H1 (cell line): ENCODE data around the gene ATP8B3. TPM values are rescaled to one million over a fixed set of nuclear protein-coding genes. Genes with fewer than 3 reads are reported as not detected.

Experiments
- BCL11A ChIP-seq, 2 experiments: IDR thresholded peaks; one replicate each; pipeline ENCODE4 v1.6.1; 2011; ENCODE audit warnings: low read depth in 2 of 2, low read length in 2 of 2, mild to moderate bottlenecking in 2 of 2
- BRCA1 ChIP-seq: IDR thresholded peaks from 2 replicates; pipeline ENCODE4 v1.6.1; 2012; ENCODE audit warnings: low read depth, low read length, improper control_type of control experiment
- CEBPB ChIP-seq: IDR thresholded peaks from 2 replicates; pipeline ENCODE4 v1.6.1; 2012; ENCODE audit warnings: low read depth, low read length
- CHD7 ChIP-seq: fragments of 300-600 bp; sonication (generic); IDR thresholded peaks from 2 replicates; pipeline ENCODE4 v1.7.1; 2012; ENCODE audit warnings: low read length, moderate library complexity, mild to moderate bottlenecking, inconsistent platforms; ENCODE audit not compliant: insufficient replicate concordance
- E2F6 ChIP-seq: IDR thresholded peaks from 2 replicates; pipeline ENCODE4 v1.6.1; 2012; ENCODE audit warnings: inconsistent platforms
- EGR1 ChIP-seq: IDR thresholded peaks from 2 replicates; pipeline ENCODE4 v1.6.1; 2011; ENCODE audit warnings: low read depth, low read length, borderline replicate concordance
- GTF2F1 ChIP-seq: IDR thresholded peaks from 2 replicates; pipeline ENCODE4 v1.6.1; 2012; ENCODE audit warnings: low read depth, low read length, improper control_type of control experiment, borderline replicate concordance
- HDAC2 ChIP-seq, 2 experiments: fragments of 300-600 bp in 1 of 2; sonication (generic) in 1 of 2; IDR thresholded peaks; 2 replicates each; pipeline ENCODE4 v1.6.1; 2011 to 2012; ENCODE audit warnings: low read depth in 2 of 2, low read length in 2 of 2, mild to moderate bottlenecking in 2 of 2, moderate library complexity in 2 of 2, borderline replicate concordance in 1 of 2, inconsistent platforms in 1 of 2
- KDM1A ChIP-seq: fragments of 200-600, 300-600 bp; sonication (generic); IDR thresholded peaks from 2 replicates; pipeline ENCODE4 v1.7.1; 2016; ENCODE audit warnings: mild to moderate bottlenecking, low read length, borderline replicate concordance
- SIRT6 ChIP-seq: IDR thresholded peaks from one replicate; pipeline ENCODE4 v1.7.1; 2012; ENCODE audit warnings: low read length, inconsistent platforms
- polyA plus RNA-seq, 7 experiments: library from polyadenylated mRNA; depleted of rRNA in 3 of 7; stranded (reverse) in 5 of 7; unstranded in 2 of 7; fragments of >200 nt in 5 of 7; fragments of 200-250 nt in 2 of 7; gene quantifications; 1 replicate in 5 of 7; 2 replicates in 1 of 7; 4 replicates in 1 of 7; pipeline versions ENCODE4 v1.2.1 to v1.2.3, GENCODE V29; 2011 to 2013; ENCODE audit warnings: missing spikeins in 2 of 7, mixed read lengths in 2 of 7
- total RNA-seq: library from RNA; stranded (reverse); fragmentation: NEBNext Ultra II Directional; extraction: Animal tissue kit (Norgen Biotek cat#: 25700); gene quantifications from 2 replicates; pipeline ENCODE4 v1.2.1, GENCODE V29; 2021

The ATP8B3 gene
- total and polyA plus RNA-seq, 2 of the 8 experiments (the other 6 are each of a cell fraction or from before 2014, with no cell fraction given) = 4.1 to 9.3 TPM

- TF ChIP-seq CHD7 = no peak
- TF ChIP-seq KDM1A = no peak
- no peak for TF ChIP-seq EGR1
- TF ChIP-seq SIRT6 = no peak
- no peak for TF ChIP-seq BRCA1
- TF ChIP-seq GTF2F1 = no peak
- no peak for TF ChIP-seq CEBPB
- TF ChIP-seq BCL11A (IDR thresholded peaks at IDR 0.05; ENCODE audit: low read depth in 2 of 2, low read length in 2 of 2) = no peak
- no peak for TF ChIP-seq E2F6
- TF ChIP-seq HDAC2 (IDR thresholded peaks at IDR 0.05; ENCODE audit: borderline replicate concordance in 1 of 2, low read depth in 2 of 2, low read length in 2 of 2) = no peak
Measured at GRCh38 chr19:1734321-1734966, 77.6 kb downstream of the ATP8B3 start (continued).
